Loucy (cell line): ENCODE data around the gene GSG1L.

Source experiments
- H2AFZ ChIP-seq: fragments of 200-600 bp; sonication (generic); 2 replicates; pipeline ENCODE4 v1.6.0; 2016; ENCODE audit warnings: antibody characterized with exemption, mild to moderate bottlenecking, low read length, moderate library complexity
- H3F3A ChIP-seq: fragments of 200-600 bp; 2 replicates; pipeline ENCODE4 v1.6.0; 2016; ENCODE audit warnings: antibody characterized with exemption, low read depth, mild to moderate bottlenecking
- H3K27me3 ChIP-seq: fragments of 200-600 bp; sonication (generic); 2 replicates; pipeline ENCODE4 v1.6.1; 2014; ENCODE audit warnings: low read length, mild to moderate bottlenecking; ENCODE audit not compliant: insufficient read depth, poor library complexity, severe bottlenecking
- H3K36me3 ChIP-seq: fragments of 200-600 bp; sonication (generic); 2 replicates; pipeline ENCODE4 v1.6.1; 2016; ENCODE audit warnings: low read length; ENCODE audit not compliant: insufficient read depth
- H3K4me1 ChIP-seq: fragments of 200-600 bp; sonication (generic); 2 replicates; pipeline ENCODE4 v1.5.1; 2014; ENCODE audit warnings: low read length, mild to moderate bottlenecking; ENCODE audit not compliant: insufficient read depth, poor library complexity, severe bottlenecking
- H3K4me2 ChIP-seq: fragments of 200-600 bp; sonication (generic); 2 replicates; pipeline ENCODE4 v1.6.0; 2014; ENCODE audit warnings: antibody characterized with exemption, low read length, low read depth, mild to moderate bottlenecking; ENCODE audit not compliant: poor library complexity, severe bottlenecking
- H3K4me3 ChIP-seq: fragments of 200-600 bp; sonication (generic); 2 replicates; pipeline ENCODE4 v1.5.1; 2014; ENCODE audit warnings: low read length, mild to moderate bottlenecking, mixed read lengths; ENCODE audit not compliant: poor library complexity, severe bottlenecking
- H3K79me2 ChIP-seq: fragments of 200-600 bp; sonication (generic); 2 replicates; pipeline ENCODE4 v1.6.1; 2014; ENCODE audit warnings: low read length; ENCODE audit not compliant: insufficient read depth
- H3K9ac ChIP-seq: fragments of 200-600 bp; sonication (generic); 2 replicates; pipeline ENCODE4 v1.6.0; 2014; ENCODE audit warnings: mild to moderate bottlenecking, low read depth, low read length, moderate library complexity; ENCODE audit not compliant: poor library complexity, severe bottlenecking
- H3K9me2 ChIP-seq: fragments of 200-600 bp; sonication (generic); replicated peaks from 2 replicates; pipeline ENCODE4 v1.6.1; 2016; ENCODE audit warnings: low read depth, low read length, mixed read lengths
- H3K9me3 ChIP-seq: fragments of 200-600 bp; sonication (generic); 2 replicates; pipeline ENCODE4 v1.6.1; 2014; ENCODE audit warnings: mild to moderate bottlenecking, antibody characterized with exemption, low read length, low read depth; ENCODE audit not compliant: insufficient read depth
- H4K20me1 ChIP-seq: fragments of 200-600 bp; sonication (generic); 2 replicates; pipeline ENCODE4 v1.6.0; 2014; ENCODE audit warnings: antibody characterized with exemption, low read length, mild to moderate bottlenecking; ENCODE audit not compliant: insufficient read depth, poor library complexity, severe bottlenecking
- CTCF ChIP-seq: fragments of 200-600 bp; sonication (generic); conservative IDR thresholded peaks from 2 replicates; pipeline ENCODE4 v1.5.1; 2014; ENCODE audit warnings: mild to moderate bottlenecking, antibody characterized with exemption, low read length
- EZH2phosphoT487 ChIP-seq: fragments of 200-600 bp; IDR thresholded peaks from 2 replicates; pipeline ENCODE4 v1.6.1; 2018; ENCODE audit warnings: antibody characterized with exemption, mild to moderate bottlenecking, moderate library complexity, borderline replicate concordance

GSG1L gene

GRCh38 chr16:27824786-27825185 is 238.7 kb downstream of the GSG1L start:
- no peaks in the 10 kb centered on the region for H3K9me2 ChIP-seq
- no peak for TF ChIP-seq EZH2phosphoT487
- TF ChIP-seq CTCF = no peak
- no peak overlapping the region for H2AFZ ChIP-seq
- H3K9me3 ChIP-seq = no peaks in the 10 kb centered on the region
- H4K20me1 ChIP-seq = no peaks in the 10 kb centered on the region
- H3K4me2 ChIP-seq = no peak overlapping the region
- H3K27me3 ChIP-seq = no peaks in the 10 kb centered on the region
- no peaks in the 10 kb centered on the region for H3K79me2 ChIP-seq
- H3K9ac ChIP-seq = no peak overlapping the region
- no peak overlapping the region for H3K4me3 ChIP-seq
- H3K4me1 ChIP-seq = no peaks in the 10 kb centered on the region
- no peaks in the 10 kb centered on the region for H3K36me3 ChIP-seq
- H3F3A ChIP-seq = no peaks in the 10 kb centered on the region

- TF ChIP-seq CTCF (no peak), EZH2phosphoT487 (no peak)
- H3K4me2 ChIP-seq = no peak overlapping the region
- H3K4me1 ChIP-seq = no peaks in the 10 kb centered on the region
- no peaks in the 10 kb centered on the region for H3K9me3 ChIP-seq
- H3K4me3 ChIP-seq = no peak overlapping the region
- no peaks in the 10 kb centered on the region for H3K9me2 ChIP-seq
- H4K20me1 ChIP-seq = no peaks in the 10 kb centered on the region
- H3K79me2 ChIP-seq = no peaks in the 10 kb centered on the region
- no peaks in the 10 kb centered on the region for H3F3A ChIP-seq
- H3K9ac ChIP-seq = no peak overlapping the region
- H2AFZ ChIP-seq = no peak overlapping the region
- H3K36me3 ChIP-seq = no peaks in the 10 kb centered on the region
- H3K27me3 ChIP-seq = no peaks in the 10 kb centered on the region
These were observed 239.5 kb downstream of the GSG1L start for GRCh38 chr16:27824006-27824405.

GRCh38 chr16:27823421-27823820 is 240.1 kb downstream of the GSG1L start:
- Histone ChIP-seq H4K20me1 (no peaks in the 10 kb centered on the region), H3K27me3 (no peaks in the 10 kb centered on the region), H3K4me1 (no peaks in the 10 kb centered on the region), H3K4me2 (no peak overlapping the region), H3K36me3 (no peaks in the 10 kb centered on the region), H3K79me2 (no peaks in the 10 kb centered on the region), H3K9ac (no peak overlapping the region), H2AFZ (no peak overlapping the region), H3K4me3 (no peak overlapping the region), H3K9me2 (no peaks in the 10 kb centered on the region), H3K9me3 (no peaks in the 10 kb centered on the region), H3F3A (no peaks in the 10 kb centered on the region)
- no peak for TF ChIP-seq CTCF
- TF ChIP-seq EZH2phosphoT487 = no peak
